ENCODE data around the gene MARS1. TPM values are rescaled to one million over a fixed set of nuclear protein-coding genes. Genes with fewer than 3 reads are reported as not detected.
"Not testable (repeated sequence)": the region's sequence is repeated elsewhere in the genome, so short reads cannot be mapped to it uniquely, and the experiment has no call there.

MARS1 gene
- total RNA-seq, 1 donor from 2014 or later = 71.2 TPM

- H3K4me1 ChIP-seq = no peaks in the 10 kb centered on the region
- no peak for DNase-seq (ENCODE audit: extremely low spot score in 2 of 2)
- no peaks in the 10 kb centered on the region for H3K36me3 ChIP-seq
- intact Hi-C loops (cut with DNase I) = no loop called here
- H3K9me3 ChIP-seq = no peaks in the 10 kb centered on the region
- H3K4me3 ChIP-seq = no peak overlapping the region
- no peak for TF ChIP-seq CTCF (IDR thresholded peaks at IDR 0.05)
- no peak for TF ChIP-seq POLR2A (IDR thresholded peaks at IDR 0.05)
- TF ChIP-seq POLR2AphosphoS5 (IDR thresholded peaks at IDR 0.05; ENCODE audit: insufficient read depth in 1 of 2, low read depth in 1 of 2) = no peak
- no peaks in the 10 kb centered on the region for H3K27me3 ChIP-seq
- H3K27ac ChIP-seq = no peak overlapping the region
These were observed 72.6 kb downstream of the MARS1 start for GRCh38 chr12:57560516-57560915.

GRCh38 chr12:57561117-57561516 is 73.2 kb downstream of the MARS1 start:
- H3K27me3 ChIP-seq; H3K27ac ChIP-seq; DNase-seq (ENCODE audit: extremely low spot score in 2 of 2); H3K4me3 ChIP-seq; intact Hi-C loops (cut with DNase I); H3K36me3 ChIP-seq; H3K9me3 ChIP-seq; H3K4me1 ChIP-seq: not testable (repeated sequence)

DNA sequence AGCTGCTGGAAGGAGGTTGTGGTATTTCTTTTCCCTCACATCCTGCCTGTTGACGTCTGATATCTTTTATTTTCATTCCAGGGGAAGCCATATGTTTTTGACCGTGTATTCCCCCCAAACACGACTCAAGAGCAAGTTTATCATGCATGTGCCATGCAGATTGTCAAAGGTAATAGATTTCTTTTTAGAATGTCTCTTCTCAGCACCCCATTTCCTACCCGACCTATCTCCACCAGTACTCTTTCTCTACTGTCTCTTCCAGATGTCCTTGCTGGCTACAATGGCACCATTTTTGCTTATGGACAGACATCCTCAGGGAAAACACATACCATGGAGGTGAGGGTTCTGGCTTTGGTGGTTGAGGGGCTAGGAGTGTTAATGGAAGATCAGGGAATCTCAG is 75.5 kb downstream of the MARS1 start:
- H3K36me3 ChIP-seq = no peaks in the 10 kb centered on the region
- H3K4me3 ChIP-seq = no peak overlapping the region
- no peak overlapping the region for H3K27ac ChIP-seq
- no peaks in the 10 kb centered on the region for H3K4me1 ChIP-seq
- DNase-seq (ENCODE audit: extremely low spot score in 2 of 2) = no peak
- TF ChIP-seq CTCF (IDR thresholded peaks at IDR 0.05) (no peak), POLR2AphosphoS5 (IDR thresholded peaks at IDR 0.05; ENCODE audit: insufficient read depth in 1 of 2, low read depth in 1 of 2) (no peak), POLR2A (IDR thresholded peaks at IDR 0.05) (no peak)
- H3K27me3 ChIP-seq = no peaks in the 10 kb centered on the region
- intact Hi-C loops (cut with DNase I) = no loop called here
- no peaks in the 10 kb centered on the region for H3K9me3 ChIP-seq

- intact Hi-C loops (cut with DNase I) = no loop called here
- Histone ChIP-seq H3K4me1 (no peaks in the 10 kb centered on the region), H3K9me3 (no peaks in the 10 kb centered on the region), H3K27me3 (no peaks in the 10 kb centered on the region), H3K4me3 (no peak overlapping the region), H3K27ac (no peak overlapping the region), H3K36me3 (no peaks in the 10 kb centered on the region)
- TF ChIP-seq POLR2A (IDR thresholded peaks at IDR 0.05) = no peak
- TF ChIP-seq POLR2AphosphoS5 (IDR thresholded peaks at IDR 0.05; ENCODE audit: insufficient read depth in 1 of 2, low read depth in 1 of 2) = no peak
- no peak for TF ChIP-seq CTCF (IDR thresholded peaks at IDR 0.05)
- DNase-seq (ENCODE audit: extremely low spot score in 2 of 2) = no peak
These were observed 76.4 kb downstream of the MARS1 start for GRCh38 chr12:57564178-57564740.

MicroRNAs encoded within 50 kb of the gene (microRNA counts, 767-probe panel; counts per million panel counts)
- 238 to 261 counts per million in 2 donors for microRNA hsa-miR-616-3p

Small RNAs within 50 kb of the gene (microRNA-seq; reads per million reads assigned to microRNA genes)
- not detected for gene MIR616 (ENCODE audit: borderline number of aligned reads, borderline replicate concordance)
- not detected for gene MIR6758 (ENCODE audit: borderline number of aligned reads, borderline replicate concordance)

Small RNAs within 50 kb of the gene (small RNA-seq; reads per million reads assigned to genes)
- gene MIR616 = not detected

Other genes starting within 250 kb of the MARS1 start
- gene STAC3, start 236.9 kb upstream of the MARS1 start, total RNA-seq = 0.74 TPM
- 44.2 TPM for gene R3HDM2, start 57.0 kb upstream of the MARS1 start, total RNA-seq
- not detected for gene INHBC, start 53.3 kb upstream of the MARS1 start, total RNA-seq
- not detected for gene INHBE, start 32.8 kb upstream of the MARS1 start, total RNA-seq
- 0.25 TPM for gene GLI1, start 28.3 kb upstream of the MARS1 start, total RNA-seq
- gene ARHGAP9, start 8.2 kb upstream of the MARS1 start, total RNA-seq = 28.7 TPM
- 25.0 TPM for gene DDIT3, start 32.4 kb downstream of the MARS1 start, total RNA-seq
- 26.8 TPM for gene MBD6, start 34.8 kb downstream of the MARS1 start, total RNA-seq
- gene DCTN2, start 59.1 kb downstream of the MARS1 start, total RNA-seq = 131 TPM
- gene KIF5A, start 62.0 kb downstream of the MARS1 start, total RNA-seq = 4.4 TPM
- gene PIP4K2C, start 103.1 kb downstream of the MARS1 start, total RNA-seq = 16.7 TPM
- 22.1 TPM for gene DTX3, start 116.8 kb downstream of the MARS1 start, total RNA-seq
- gene ARHGEF25, start 123.4 kb downstream of the MARS1 start, total RNA-seq = 28.7 TPM
- 7.6 TPM for gene B4GALNT1, start 145.1 kb downstream of the MARS1 start, total RNA-seq
- 105 TPM for gene OS9, start 206.1 kb downstream of the MARS1 start, total RNA-seq

Data from vagina (tissue), 2 donors.